ENCODE data around the gene PDE7B. TPM values are rescaled to one million over a fixed set of nuclear protein-coding genes. Genes with fewer than 3 reads are reported as not detected.

Gene PDE7B
- total RNA-seq, 1 donor from 2014 or later = 3.9 TPM

- H3K27me3 Mint-ChIP-seq (ENCODE audit: unreplicated experiment) = no peaks in the 10 kb centered on the region
- no peaks in the 10 kb centered on the region for H3K9me3 Mint-ChIP-seq (ENCODE audit: unreplicated experiment)
- no peaks in the 10 kb centered on the region for H3K36me3 Mint-ChIP-seq (ENCODE audit: unreplicated experiment)
- no peak overlapping the region for H3K27ac Mint-ChIP-seq (ENCODE audit: unreplicated experiment)
- peaks cover 10% of the 10 kb centered on the region for H3K4me1 Mint-ChIP-seq (ENCODE audit: unreplicated experiment)
- no peak for DNase-seq (ENCODE audit: extremely low spot score, unreplicated experiment)
- H3K4me3 Mint-ChIP-seq (ENCODE audit: unreplicated experiment) = no peak overlapping the region
- TF ChIP-seq CTCF (IDR thresholded peaks at IDR 0.05) = no peak
Measured at GRCh38 chr6:136051140-136051775, 199.8 kb downstream of the PDE7B start.

- no peak overlapping the region for H3K27ac Mint-ChIP-seq (ENCODE audit: unreplicated experiment)
- H3K4me3 Mint-ChIP-seq (ENCODE audit: unreplicated experiment) = no peak overlapping the region
- DNase-seq (ENCODE audit: extremely low spot score, unreplicated experiment) = no peak
Measured at GRCh38 chr6:136052031-136052430, 200.5 kb downstream of the PDE7B start.

GRCh38 chr6:136058852-136059251, 207.4 kb downstream of the PDE7B start:
- no peak for DNase-seq (ENCODE audit: extremely low spot score, unreplicated experiment)
- H3K27ac Mint-ChIP-seq (ENCODE audit: unreplicated experiment) = no peak overlapping the region
- H3K36me3 Mint-ChIP-seq (ENCODE audit: unreplicated experiment) = no peaks in the 10 kb centered on the region
- no peaks in the 10 kb centered on the region for H3K9me3 Mint-ChIP-seq (ENCODE audit: unreplicated experiment)
- peaks cover 5% of the 10 kb centered on the region for H3K4me1 Mint-ChIP-seq (ENCODE audit: unreplicated experiment)
- H3K27me3 Mint-ChIP-seq (ENCODE audit: unreplicated experiment) = no peaks in the 10 kb centered on the region
- TF ChIP-seq CTCF (IDR thresholded peaks at IDR 0.05) = no peak
- H3K4me3 Mint-ChIP-seq (ENCODE audit: unreplicated experiment) = no peak overlapping the region

More at GRCh38 chr6:136052031-136052430, 200.5 kb downstream of the PDE7B start:
- Mint-ChIP-seq H3K36me3 (ENCODE audit: unreplicated experiment) (no peaks in the 10 kb centered on the region), H3K9me3 (ENCODE audit: unreplicated experiment) (no peaks in the 10 kb centered on the region), H3K27me3 (ENCODE audit: unreplicated experiment) (no peaks in the 10 kb centered on the region), H3K4me1 (ENCODE audit: unreplicated experiment) (peaks cover 10% of the 10 kb centered on the region)
- no peak for TF ChIP-seq CTCF (IDR thresholded peaks at IDR 0.05)

GRCh38 chr6:136059308-136059707, 207.8 kb downstream of the PDE7B start:
- peaks cover 5% of the 10 kb centered on the region for H3K4me1 Mint-ChIP-seq (ENCODE audit: unreplicated experiment)
- DNase-seq (ENCODE audit: extremely low spot score, unreplicated experiment) = no peak
- no peak overlapping the region for H3K4me3 Mint-ChIP-seq (ENCODE audit: unreplicated experiment)
- no peaks in the 10 kb centered on the region for H3K36me3 Mint-ChIP-seq (ENCODE audit: unreplicated experiment)
- no peak for TF ChIP-seq CTCF (IDR thresholded peaks at IDR 0.05)
- no peaks in the 10 kb centered on the region for H3K9me3 Mint-ChIP-seq (ENCODE audit: unreplicated experiment)
- no peaks in the 10 kb centered on the region for H3K27me3 Mint-ChIP-seq (ENCODE audit: unreplicated experiment)
- H3K27ac Mint-ChIP-seq (ENCODE audit: unreplicated experiment) = no peak overlapping the region

GRCh38 chr6:136060052-136060451, 208.6 kb downstream of the PDE7B start:
- no peak for TF ChIP-seq CTCF (IDR thresholded peaks at IDR 0.05)
- Mint-ChIP-seq H3K27ac (ENCODE audit: unreplicated experiment) (no peak overlapping the region), H3K27me3 (ENCODE audit: unreplicated experiment) (no peaks in the 10 kb centered on the region), H3K36me3 (ENCODE audit: unreplicated experiment) (peaks cover 2% of the 10 kb centered on the region), H3K4me3 (ENCODE audit: unreplicated experiment) (no peak overlapping the region), H3K9me3 (ENCODE audit: unreplicated experiment) (no peaks in the 10 kb centered on the region), H3K4me1 (ENCODE audit: unreplicated experiment) (peaks cover 5% of the 10 kb centered on the region)
- no peak for DNase-seq (ENCODE audit: extremely low spot score, unreplicated experiment)

All from osteocyte (in vitro differentiated cells).